CD8-positive, alpha-beta memory T cell (primary cell): ENCODE measurements around the gene SLC39A11. TPM values are rescaled to one million over a fixed set of nuclear protein-coding genes. Genes with fewer than 3 reads are reported as not detected.
A peak's percentile ranks its signal among the peaks of the same experiment; 100 is the strongest.

Experiments used
- CTCF ChIA-PET: fragments of 350-600 bp; sonication (Branson Sonifier 250); formaldehyde crosslinking; loops from one replicate; lab custom pipeline; 2021; ENCODE audit warnings: antibody characterized with exemption; lab: Charles Lee
- POLR2A ChIA-PET: fragments of 350-600 bp; sonication (Branson Sonifier 250); formaldehyde crosslinking; loops from one replicate; lab custom pipeline; 2021; ENCODE audit warnings: antibody characterized with exemption; lab: Charles Lee
- DNase-seq, 5 donors: peaks; one replicate each; pipeline versions ENCODE4 v3.0.0 to v3.0.0-alpha.2; 2020 to 2022; ENCODE audit warnings: mixed read lengths in 1 of 5
- H3K27ac ChIP-seq: one replicate; pipeline ENCODE4 v1.7.0; 2013; ENCODE audit warnings: low read depth, mild to moderate bottlenecking, low read length, moderate library complexity
- H3K27me3 ChIP-seq: 2 replicates; pipeline ENCODE4 v1.7.0; 2013; ENCODE audit warnings: low read length, mild to moderate bottlenecking; ENCODE audit not compliant: insufficient read depth, poor library complexity, severe bottlenecking
- H3K36me3 ChIP-seq: 2 replicates; pipeline ENCODE4 v1.7.0; 2013; ENCODE audit warnings: mild to moderate bottlenecking, low read length, moderate library complexity; ENCODE audit not compliant: insufficient read depth
- H3K4me1 ChIP-seq: 2 replicates; pipeline ENCODE4 v1.7.0; 2013; ENCODE audit warnings: mild to moderate bottlenecking, low read length, moderate library complexity; ENCODE audit not compliant: insufficient read depth
- H3K4me3 ChIP-seq: 2 replicates; pipeline ENCODE4 v1.7.0; 2013; ENCODE audit warnings: mild to moderate bottlenecking, low read length
- H3K9me3 ChIP-seq: 2 replicates; pipeline ENCODE4 v1.7.0; 2013; ENCODE audit warnings: mild to moderate bottlenecking, low read length
- H3K27ac Mint-ChIP-seq, 8 donors: one replicate each; pipeline ENCODE4 v1.8.0; 2020 to 2021; ENCODE audit warnings: mixed read lengths in 8 of 8, mild to moderate bottlenecking in 6 of 8, inconsistent platforms in 3 of 8, moderate library complexity in 3 of 8
- H3K27me3 Mint-ChIP-seq, 2 donors: one replicate each; pipeline ENCODE4 v1.8.0; 2020 to 2021; ENCODE audit warnings: mixed read lengths in 2 of 2, mild to moderate bottlenecking in 1 of 2, moderate library complexity in 1 of 2
- H3K36me3 Mint-ChIP-seq, 3 donors: one replicate each; pipeline ENCODE4 v1.8.0; 2020 to 2021; ENCODE audit warnings: mixed read lengths in 3 of 3, inconsistent platforms in 1 of 3, mild to moderate bottlenecking in 1 of 3
- H3K4me1 Mint-ChIP-seq, 3 donors: one replicate each; pipeline ENCODE4 v1.8.0; 2020 to 2021; ENCODE audit warnings: mixed read lengths in 3 of 3, inconsistent platforms in 1 of 3, mild to moderate bottlenecking in 1 of 3
- H3K4me3 Mint-ChIP-seq, 7 donors: one replicate each; pipeline ENCODE4 v1.8.0; 2020 to 2021; ENCODE audit warnings: mixed read lengths in 7 of 7, mild to moderate bottlenecking in 6 of 7, moderate library complexity in 4 of 7, inconsistent platforms in 2 of 7
- H3K9me3 Mint-ChIP-seq, 5 donors: one replicate each; pipeline ENCODE4 v1.8.0; 2020 to 2022; ENCODE audit warnings: mixed read lengths in 5 of 5, mild to moderate bottlenecking in 3 of 5, moderate library complexity in 2 of 5, inconsistent platforms in 1 of 5
- polyA plus RNA-seq: library from polyadenylated mRNA; unstranded; fragments of 300-500 nt; fragmentation: Illumina TruSeq; gene quantifications from one replicate; pipeline ENCODE4 v1.2.3, GENCODE V29; 2021
- total RNA-seq, 2 experiments: library from RNA; stranded (reverse); gene quantifications; one replicate each; pipeline ENCODE4 v1.2.3, GENCODE V29; 2021

Gene SLC39A11
- total and polyA plus RNA-seq, 3 experiments from 2014 or later, result 13.1 to 18.5 (median 17.2) TPM

- H3K27me3 ChIP-seq, result no peaks in the 10 kb centered on the region
- Mint-ChIP-seq H3K36me3 (peaks cover 0 to 20% (median 0%) of the 10 kb centered on the region in 3 donors), H3K4me1 (peaks cover 9 to 21% (median 20%) of the 10 kb centered on the region in 3 donors), H3K4me3 (no peak overlapping the region), H3K27me3 (no peaks in the 10 kb centered on the region), H3K27ac (no peak overlapping the region), H3K9me3 (peaks cover 0 to 13% (median 0%) of the 10 kb centered on the region in 5 donors)
- no peak overlapping the region for H3K4me3 ChIP-seq
- no peaks in the 10 kb centered on the region for H3K36me3 ChIP-seq
- ChIA-PET POLR2A (no interaction called here), CTCF (no interaction called here)
- no peaks in the 10 kb centered on the region for H3K4me1 ChIP-seq
- no peak overlapping the region for H3K27ac ChIP-seq
- no peaks in the 10 kb centered on the region for H3K9me3 ChIP-seq
- DNase-seq, result no peak
Observed at GRCh38 chr17:72982680-72983079, 109.8 kb downstream of the SLC39A11 start.

GRCh38 chr17:72978593-72979218 is 113.8 kb downstream of the SLC39A11 start:
- no peaks in the 10 kb centered on the region for H3K27me3 ChIP-seq
- CTCF ChIA-PET, result no interaction called here
- H3K4me3 ChIP-seq, result no peak overlapping the region
- Mint-ChIP-seq H3K27ac (peak overlapping the region in 2 of 8 donors; percentile 3 to 33), H3K36me3 (peaks cover 0 to 33% (median 2%) of the 10 kb centered on the region in 3 donors), H3K9me3 (peaks cover 0 to 23% (median 4%) of the 10 kb centered on the region in 5 donors), H3K4me1 (peaks cover 12 to 28% (median 21%) of the 10 kb centered on the region in 3 donors), H3K4me3 (no peak overlapping the region), H3K27me3 (no peaks in the 10 kb centered on the region)
- H3K9me3 ChIP-seq, result no peaks in the 10 kb centered on the region
- H3K36me3 ChIP-seq, result no peaks in the 10 kb centered on the region
- POLR2A ChIA-PET, result no interaction called here
- no peak for DNase-seq
- H3K4me1 ChIP-seq, result no peaks in the 10 kb centered on the region
- H3K27ac ChIP-seq, result no peak overlapping the region

GRCh38 chr17:72977771-72978417 is 114.6 kb downstream of the SLC39A11 start:
- peak overlapping the region; percentile 67 for H3K27ac ChIP-seq
- no peaks in the 10 kb centered on the region for H3K4me1 ChIP-seq
- H3K27me3 ChIP-seq, result no peaks in the 10 kb centered on the region
- H3K4me3 ChIP-seq, result no peak overlapping the region
- DNase-seq, result no peak
- Mint-ChIP-seq H3K9me3 (peaks cover 0 to 25% (median 4%) of the 10 kb centered on the region in 5 donors), H3K36me3 (peaks cover 1 to 33% (median 2%) of the 10 kb centered on the region in 3 donors), H3K27ac (peak overlapping the region in 1 of 8 donors; percentile 33), H3K4me3 (peak overlapping the region in 1 of 7 donors; percentile 1), H3K4me1 (peaks cover 12 to 28% (median 21%) of the 10 kb centered on the region in 3 donors), H3K27me3 (no peaks in the 10 kb centered on the region)
- ChIA-PET POLR2A (no interaction called here), CTCF (no interaction called here)
- H3K36me3 ChIP-seq, result no peaks in the 10 kb centered on the region
- no peaks in the 10 kb centered on the region for H3K9me3 ChIP-seq

- H3K4me1 Mint-ChIP-seq, result peaks cover 12 to 28% (median 21%) of the 10 kb centered on the region in 3 donors
- DNase-seq, result no peak
- H3K9me3 Mint-ChIP-seq, result peaks cover 0 to 25% (median 4%) of the 10 kb centered on the region in 5 donors
- H3K4me1 ChIP-seq, result no peaks in the 10 kb centered on the region
- peak overlapping the region; percentile 67 for H3K27ac ChIP-seq
- CTCF ChIA-PET, result no interaction called here
- H3K4me3 Mint-ChIP-seq, result peak overlapping the region in 1 of 7 donors; percentile 1
- H3K9me3 ChIP-seq, result no peaks in the 10 kb centered on the region
- POLR2A ChIA-PET, result no interaction called here
- H3K36me3 ChIP-seq, result no peaks in the 10 kb centered on the region
- peaks cover 1 to 28% (median 2%) of the 10 kb centered on the region in 3 donors for H3K36me3 Mint-ChIP-seq
- no peaks in the 10 kb centered on the region for H3K27me3 ChIP-seq
- H3K27me3 Mint-ChIP-seq, result no peaks in the 10 kb centered on the region
- peak overlapping the region in 2 of 8 donors; percentile 22 to 74 for H3K27ac Mint-ChIP-seq
- no peak overlapping the region for H3K4me3 ChIP-seq
Observed at GRCh38 chr17:72976971-72977770, 115.3 kb downstream of the SLC39A11 start.

GRCh38 chr17:72975509-72975908 is 117.0 kb downstream of the SLC39A11 start:
- Histone ChIP-seq H3K4me3 (no peak overlapping the region), H3K36me3 (no peaks in the 10 kb centered on the region), H3K9me3 (no peaks in the 10 kb centered on the region), H3K27ac (no peak overlapping the region), H3K4me1 (no peaks in the 10 kb centered on the region), H3K27me3 (no peaks in the 10 kb centered on the region)
- H3K36me3 Mint-ChIP-seq, result peaks cover 1 to 28% (median 2%) of the 10 kb centered on the region in 3 donors
- peaks cover 17 to 35% (median 25%) of the 10 kb centered on the region in 3 donors for H3K4me1 Mint-ChIP-seq
- CTCF ChIA-PET, result interaction anchor here (1.5 kb wide), 1 partner anchor 10 kb away, joined by 6 read pairs; no protein-coding TSS in a partner anchor
- POLR2A ChIA-PET, result no interaction called here
- DNase-seq, result no peak
- no peak overlapping the region for H3K4me3 Mint-ChIP-seq
- no peak overlapping the region for H3K27ac Mint-ChIP-seq
- peaks cover 0 to 27% (median 4%) of the 10 kb centered on the region in 5 donors for H3K9me3 Mint-ChIP-seq
- no peaks in the 10 kb centered on the region for H3K27me3 Mint-ChIP-seq

GRCh38 chr17:72974605-72975232 is 117.8 kb downstream of the SLC39A11 start:
- H3K36me3 ChIP-seq, result no peaks in the 10 kb centered on the region
- H3K4me1 ChIP-seq, result no peaks in the 10 kb centered on the region
- Mint-ChIP-seq H3K4me1 (peaks cover 16 to 31% (median 22%) of the 10 kb centered on the region in 3 donors), H3K27ac (peak overlapping the region in 1 of 8 donors; percentile 15), H3K9me3 (peaks cover 0 to 20% (median 4%) of the 10 kb centered on the region in 5 donors), H3K4me3 (no peak overlapping the region), H3K36me3 (peaks cover 1 to 23% (median 2%) of the 10 kb centered on the region in 3 donors), H3K27me3 (no peaks in the 10 kb centered on the region)
- no peaks in the 10 kb centered on the region for H3K27me3 ChIP-seq
- no peak for DNase-seq
- no peak overlapping the region for H3K4me3 ChIP-seq
- no peak overlapping the region for H3K27ac ChIP-seq
- H3K9me3 ChIP-seq, result no peaks in the 10 kb centered on the region
- ChIA-PET POLR2A (no interaction called here), CTCF (interaction anchor here (1.5 to 1.6 kb wide), 2 partner anchors 11 kb away, joined by 6 to 8 read pairs; no protein-coding TSS in a partner anchor)

GRCh38 chr17:72972263-72972951 is 120.1 kb downstream of the SLC39A11 start:
- Histone ChIP-seq H3K4me1 (no peaks in the 10 kb centered on the region), H3K36me3 (no peaks in the 10 kb centered on the region), H3K9me3 (no peaks in the 10 kb centered on the region), H3K27ac (no peak overlapping the region), H3K27me3 (no peaks in the 10 kb centered on the region), H3K4me3 (no peak overlapping the region)
- ChIA-PET POLR2A (no interaction called here), CTCF (interaction anchor here (0.6 kb wide), 1 partner anchor 245 kb away, joined by 4 read pairs; no protein-coding TSS in a partner anchor)
- Mint-ChIP-seq H3K4me1 (peaks cover 5 to 11% (median 9%) of the 10 kb centered on the region in 3 donors), H3K27me3 (no peaks in the 10 kb centered on the region), H3K9me3 (peaks cover 0 to 18% (median 4%) of the 10 kb centered on the region in 5 donors), H3K27ac (no peak overlapping the region), H3K36me3 (peaks cover 1 to 11% (median 2%) of the 10 kb centered on the region in 3 donors), H3K4me3 (no peak overlapping the region)
- no peak for DNase-seq
